ENCODE data around the gene SNAP91. TPM values are rescaled to one million over a fixed set of nuclear protein-coding genes. Genes with fewer than 3 reads are reported as not detected.

The SNAP91 gene
- total RNA-seq, 1 donor from 2014 or later: 0.64 TPM

GRCh38 chr6:83735461-83735860 lies 26.6 kb upstream of the SNAP91 start:
- DNase-seq (ENCODE audit: low spot score in 2 of 2): no peak
- H3K36me3 ChIP-seq: no peaks in the 10 kb centered on the region
- H3K27me3 ChIP-seq: no peaks in the 10 kb centered on the region
- no peak for TF ChIP-seq CTCF (IDR thresholded peaks at IDR 0.05)
- no peak overlapping the region for H3K4me3 ChIP-seq
- intact Hi-C loops (cut with DNase I): no loop called here
- no peaks in the 10 kb centered on the region for H3K9me3 ChIP-seq
- no peaks in the 10 kb centered on the region for H3K4me1 ChIP-seq
- no peak overlapping the region for H3K27ac ChIP-seq

GRCh38 chr6:83729871-83730270 lies 21.0 kb upstream of the SNAP91 start:
- Histone ChIP-seq H3K27ac (no peak overlapping the region), H3K27me3 (no peaks in the 10 kb centered on the region), H3K4me1 (no peaks in the 10 kb centered on the region), H3K4me3 (no peak overlapping the region), H3K36me3 (no peaks in the 10 kb centered on the region), H3K9me3 (no peaks in the 10 kb centered on the region)
- intact Hi-C loops (cut with DNase I): no loop called here
- DNase-seq (ENCODE audit: low spot score in 2 of 2): no peak
- no peak for TF ChIP-seq CTCF (IDR thresholded peaks at IDR 0.05)

- DNase-seq (ENCODE audit: low spot score in 2 of 2): no peak
- Histone ChIP-seq H3K27me3 (no peaks in the 10 kb centered on the region), H3K27ac (no peak overlapping the region), H3K4me1 (no peaks in the 10 kb centered on the region), H3K9me3 (no peaks in the 10 kb centered on the region), H3K36me3 (no peaks in the 10 kb centered on the region), H3K4me3 (no peak overlapping the region)
- TF ChIP-seq CTCF (IDR thresholded peaks at IDR 0.05): no peak
- intact Hi-C loops (cut with DNase I): no loop called here
Observed at GRCh38 chr6:83722876-83723275, 14.0 kb upstream of the SNAP91 start.

- Histone ChIP-seq H3K27me3 (no peaks in the 10 kb centered on the region), H3K36me3 (no peaks in the 10 kb centered on the region), H3K9me3 (no peaks in the 10 kb centered on the region), H3K4me3 (no peak overlapping the region), H3K4me1 (no peaks in the 10 kb centered on the region), H3K27ac (no peak overlapping the region)
- intact Hi-C loops (cut with DNase I): no loop called here
- TF ChIP-seq CTCF (IDR thresholded peaks at IDR 0.05): no peak
- no peak for DNase-seq (ENCODE audit: low spot score in 2 of 2)
Observed at GRCh38 chr6:83717809-83718208, 8.9 kb upstream of the SNAP91 start.

- TF ChIP-seq CTCF (IDR thresholded peaks at IDR 0.05): no peak
- no peaks in the 10 kb centered on the region for H3K4me1 ChIP-seq
- H3K27ac ChIP-seq: no peak overlapping the region
- peaks cover 3 to 12% of the 10 kb centered on the region in 2 donors for H3K9me3 ChIP-seq
- intact Hi-C loops (cut with DNase I): no loop called here
- no peaks in the 10 kb centered on the region for H3K27me3 ChIP-seq
- DNase-seq (ENCODE audit: low spot score in 2 of 2): no peak
- no peak overlapping the region for H3K4me3 ChIP-seq
- H3K36me3 ChIP-seq: no peaks in the 10 kb centered on the region
Observed at GRCh38 chr6:83711958-83712357, 3.1 kb upstream of the SNAP91 start.

- DNase-seq (ENCODE audit: low spot score in 2 of 2): no peak
- peak overlapping the region; percentile 63 to 86 for H3K4me3 ChIP-seq
- no peak overlapping the region for H3K27ac ChIP-seq
- H3K27me3 ChIP-seq: no peaks in the 10 kb centered on the region
- no peaks in the 10 kb centered on the region for H3K4me1 ChIP-seq
- intact Hi-C loops (cut with DNase I): no loop called here
- peaks cover 3 to 12% of the 10 kb centered on the region in 2 donors for H3K9me3 ChIP-seq
- TF ChIP-seq CTCF (IDR thresholded peaks at IDR 0.05): no peak
- no peaks in the 10 kb centered on the region for H3K36me3 ChIP-seq
Observed at GRCh38 chr6:83709748-83710050, 798 bp upstream of the SNAP91 start.
